NCI-H146 (cell line): Measurements from ENCODE around the gene TWSG1.

Experiments
- DNase-seq: peaks from one replicate; lab custom pipeline; 2025; lab: John Stamatoyannopoulos, UW

The TWSG1 gene

GRCh38 chr18:9334329-9334972 lies at the start of gene TWSG1:
TWSG1 (plus strand) TSS chr18:9334773; CDS start chr18:9337230, 2,457 bp downstream.
- DNase-seq, result peak; percentile 99

DNA sequence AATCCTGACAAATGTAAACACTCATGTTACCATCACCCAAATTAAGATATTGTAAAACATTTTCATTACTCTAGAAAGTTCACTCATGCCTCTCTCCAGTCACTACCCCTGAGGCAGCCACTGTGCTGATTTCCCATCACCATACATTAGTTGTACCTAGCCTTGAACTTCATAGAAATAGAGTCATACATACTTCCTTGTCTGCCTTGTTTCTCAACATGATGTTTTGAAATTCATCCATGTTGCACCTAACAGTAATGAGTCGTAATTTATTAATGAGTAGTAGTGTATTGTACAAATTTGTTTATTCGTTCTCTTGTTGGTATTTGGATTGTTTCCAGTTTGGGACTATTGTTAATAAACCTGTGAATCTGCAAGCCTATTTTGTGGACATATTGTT lies 49.0 kb upstream of the TWSG1 start:
- DNase-seq, result no peak

- DNase-seq, result no peak
Measured at GRCh38 chr18:9287036-9287435, 47.5 kb upstream of the TWSG1 start.

DNA sequence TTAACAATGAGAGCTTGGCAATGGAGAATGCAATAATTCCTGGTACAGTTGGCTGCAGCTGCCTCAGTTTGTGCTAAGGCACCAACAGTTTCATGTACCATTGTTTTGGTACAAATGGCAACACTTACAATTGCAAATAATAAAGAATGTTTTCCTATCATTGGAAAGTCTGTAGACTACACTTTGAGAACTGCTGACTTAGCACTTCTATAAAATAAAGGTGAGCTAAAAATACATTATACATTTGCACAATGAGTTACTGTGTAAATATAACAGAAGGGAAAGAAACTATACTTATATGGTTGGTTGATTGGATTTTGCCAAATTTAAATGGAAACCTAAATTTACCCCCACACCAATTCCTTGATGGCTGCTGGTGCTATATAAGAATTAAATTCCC lies 44.9 kb upstream of the TWSG1 start:
- no peak for DNase-seq

- no peak for DNase-seq
Measured at GRCh38 chr18:9290156-9290555, 44.4 kb upstream of the TWSG1 start.

DNA sequence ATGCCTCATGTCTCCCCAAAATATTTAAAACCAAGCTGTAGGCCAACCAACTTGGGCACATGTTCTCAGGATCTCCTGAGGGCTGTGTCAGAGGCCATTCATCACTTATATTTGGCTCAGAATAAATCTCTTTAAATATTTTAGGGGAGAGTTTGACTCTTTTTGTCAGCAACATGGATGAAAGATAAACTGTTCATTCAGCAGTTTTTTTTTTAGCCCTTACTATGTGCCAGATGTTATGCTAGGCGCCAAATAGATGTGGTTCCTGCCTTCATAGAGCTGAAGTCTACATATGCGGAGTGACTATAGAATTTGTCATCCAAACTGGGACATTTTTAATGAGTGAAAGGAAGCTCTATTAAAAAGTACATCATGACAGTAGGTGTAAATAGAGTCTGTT lies 42.5 kb upstream of the TWSG1 start:
- DNase-seq, result no peak

DNA sequence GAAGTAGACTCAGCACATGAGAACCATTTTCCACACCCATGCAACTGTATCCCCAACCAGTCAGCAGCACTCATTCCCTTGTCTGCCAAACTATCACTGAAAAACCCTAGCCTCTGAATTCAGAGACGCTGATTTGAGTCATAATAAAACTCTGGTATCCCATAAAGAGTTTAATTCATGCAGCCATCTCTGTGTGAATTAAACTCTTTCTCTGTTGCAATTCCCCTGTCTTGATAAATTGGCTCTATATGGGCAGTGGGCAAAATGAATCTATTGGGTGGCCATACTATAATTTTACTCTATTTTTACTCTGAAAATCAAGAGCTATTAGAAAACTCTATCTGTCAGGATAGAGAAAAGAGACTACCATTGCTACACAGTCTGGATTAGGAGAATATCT lies 40.6 kb upstream of the TWSG1 start:
- DNase-seq, result no peak

- DNase-seq, result no peak
Measured at GRCh38 chr18:9296233-9297006, 38.2 kb upstream of the TWSG1 start.

DNA sequence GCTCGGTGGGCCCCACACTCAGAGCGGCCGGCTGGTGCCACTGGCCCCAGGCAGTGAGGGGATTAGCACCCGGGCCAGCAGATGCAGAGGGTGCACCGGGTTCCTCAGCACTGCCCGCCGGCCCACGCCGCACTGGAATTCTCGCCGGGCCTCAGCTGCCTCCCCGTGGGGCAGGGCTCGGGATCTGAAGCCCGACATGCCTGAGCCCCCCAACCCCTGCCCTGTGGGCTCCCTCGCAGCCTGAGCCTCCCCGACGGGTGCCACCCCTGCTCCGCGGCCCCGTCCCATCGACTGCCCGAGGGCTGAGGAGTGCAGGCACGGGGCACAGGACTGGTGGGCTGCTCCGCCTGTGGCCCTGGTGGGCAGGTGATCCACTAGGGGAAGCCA lies 37.6 kb upstream of the TWSG1 start:
- DNase-seq, result no peak

- DNase-seq, result no peak
Measured at GRCh38 chr18:9304388-9305070, 30.0 kb upstream of the TWSG1 start.

DNA sequence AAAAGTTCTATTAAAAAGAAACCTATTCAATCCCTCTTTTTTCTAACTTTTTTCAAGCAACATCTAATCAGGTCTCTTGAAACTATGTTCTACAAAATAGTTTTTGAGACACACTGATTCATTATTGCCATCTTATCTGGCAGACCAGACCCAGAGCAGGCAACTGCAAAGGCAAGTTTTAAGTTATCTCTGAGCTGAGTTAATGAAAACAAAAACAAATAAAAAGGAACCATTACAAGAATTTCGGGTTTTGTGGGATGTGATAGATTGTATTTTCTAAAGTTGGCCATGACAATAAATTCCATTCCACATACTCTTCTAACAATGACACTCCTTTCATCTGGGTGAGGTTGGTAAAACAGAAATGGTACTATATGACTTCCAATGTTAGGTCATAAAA lies 15.2 kb upstream of the TWSG1 start:
- DNase-seq, result no peak

GRCh38 chr18:9321017-9321452 lies 13.5 kb upstream of the TWSG1 start:
- DNase-seq, result no peak

DNA sequence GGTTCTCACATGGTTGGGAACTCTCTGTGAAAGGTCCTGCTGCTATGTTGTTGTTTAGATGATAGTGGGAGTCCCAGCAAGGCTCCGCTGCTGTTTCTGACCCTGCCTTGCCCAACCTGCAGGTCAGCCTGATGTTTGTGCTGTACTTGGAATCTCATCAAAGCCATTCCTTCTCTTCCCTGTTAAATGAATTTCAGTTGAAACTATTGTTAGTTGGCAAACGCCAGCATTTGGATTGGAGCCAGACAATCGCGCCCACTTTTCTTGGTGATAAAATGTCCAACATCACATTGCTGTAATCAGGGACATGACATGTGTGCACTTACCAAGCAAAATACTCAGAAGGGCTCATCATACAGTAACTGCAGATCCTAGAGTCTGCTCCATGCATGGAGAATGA lies 12.8 kb upstream of the TWSG1 start:
- DNase-seq, result no peak

DNA sequence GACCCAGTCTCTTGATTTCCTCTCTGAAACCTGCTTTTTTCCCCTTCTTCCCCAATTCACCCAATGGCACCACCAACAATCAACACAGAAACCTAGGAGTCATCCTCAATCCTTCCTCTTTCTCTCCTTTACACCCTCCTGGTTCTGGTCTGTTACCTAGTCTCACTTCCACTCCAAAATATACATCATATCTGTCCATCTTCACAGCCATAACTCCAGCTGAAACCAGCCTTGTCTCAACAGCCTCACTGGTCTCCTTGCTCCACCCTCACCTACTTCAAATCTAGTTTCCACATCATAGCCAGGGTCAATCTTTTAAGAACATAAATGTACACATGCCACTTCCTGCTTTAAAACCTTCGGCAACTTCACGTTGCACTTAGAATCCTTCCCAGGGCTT lies 11.8 kb upstream of the TWSG1 start:
- no peak for DNase-seq

GRCh38 chr18:9323750-9324445 lies 10.7 kb upstream of the TWSG1 start:
- DNase-seq, result no peak

- no peak for DNase-seq
Measured at GRCh38 chr18:9325716-9326115, 8.9 kb upstream of the TWSG1 start.

GRCh38 chr18:9328776-9329175 lies 5.8 kb upstream of the TWSG1 start:
- DNase-seq, result no peak

- no peak for DNase-seq
Measured at GRCh38 chr18:9329471-9329870, 5.1 kb upstream of the TWSG1 start.

GRCh38 chr18:9330419-9330818 lies 4.2 kb upstream of the TWSG1 start:
- no peak for DNase-seq

DNA sequence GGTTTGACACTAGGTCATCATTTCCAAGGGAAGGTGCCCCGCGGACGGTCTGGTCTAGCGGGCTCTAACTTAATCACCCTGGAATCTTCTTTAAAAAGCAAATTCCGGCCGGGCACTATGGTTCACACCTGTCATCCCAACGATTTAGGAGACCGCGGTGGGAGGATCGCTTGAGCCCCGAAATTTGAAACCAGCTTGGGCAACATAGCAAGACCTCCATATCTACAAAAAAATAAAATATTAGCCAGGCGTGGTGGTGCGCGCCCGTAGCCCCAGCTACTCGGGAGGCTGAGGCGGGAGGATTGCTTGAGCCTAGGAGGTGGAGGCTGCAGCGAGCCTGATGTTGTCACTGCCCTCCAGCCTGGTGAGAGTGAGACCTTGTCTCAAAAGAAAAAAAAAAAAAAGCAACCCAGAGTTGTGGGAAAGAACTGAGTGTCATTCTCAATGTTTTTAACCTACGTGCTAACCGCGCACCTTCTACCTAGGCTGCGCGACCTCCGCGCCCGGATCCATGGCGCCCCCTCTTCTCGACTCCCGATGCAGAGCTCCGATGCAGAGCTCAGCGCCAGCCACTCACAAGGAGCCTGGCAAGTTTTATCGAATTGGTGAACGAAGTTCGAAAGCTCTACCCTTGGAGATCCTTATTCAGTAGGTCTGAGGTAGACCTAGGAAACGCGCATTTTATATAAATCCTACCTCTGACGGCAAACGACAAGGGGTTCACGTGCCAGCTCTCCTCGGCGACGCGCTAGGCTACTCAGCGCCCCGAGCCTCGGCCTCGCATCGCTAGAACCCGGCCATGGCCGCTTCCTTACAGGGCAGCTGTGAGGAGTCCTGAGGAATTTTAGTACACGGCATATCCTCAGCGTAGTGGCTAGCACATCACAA lies 888 bp upstream of the TWSG1 start:
- DNase-seq, result peak; percentile 89

DNA sequence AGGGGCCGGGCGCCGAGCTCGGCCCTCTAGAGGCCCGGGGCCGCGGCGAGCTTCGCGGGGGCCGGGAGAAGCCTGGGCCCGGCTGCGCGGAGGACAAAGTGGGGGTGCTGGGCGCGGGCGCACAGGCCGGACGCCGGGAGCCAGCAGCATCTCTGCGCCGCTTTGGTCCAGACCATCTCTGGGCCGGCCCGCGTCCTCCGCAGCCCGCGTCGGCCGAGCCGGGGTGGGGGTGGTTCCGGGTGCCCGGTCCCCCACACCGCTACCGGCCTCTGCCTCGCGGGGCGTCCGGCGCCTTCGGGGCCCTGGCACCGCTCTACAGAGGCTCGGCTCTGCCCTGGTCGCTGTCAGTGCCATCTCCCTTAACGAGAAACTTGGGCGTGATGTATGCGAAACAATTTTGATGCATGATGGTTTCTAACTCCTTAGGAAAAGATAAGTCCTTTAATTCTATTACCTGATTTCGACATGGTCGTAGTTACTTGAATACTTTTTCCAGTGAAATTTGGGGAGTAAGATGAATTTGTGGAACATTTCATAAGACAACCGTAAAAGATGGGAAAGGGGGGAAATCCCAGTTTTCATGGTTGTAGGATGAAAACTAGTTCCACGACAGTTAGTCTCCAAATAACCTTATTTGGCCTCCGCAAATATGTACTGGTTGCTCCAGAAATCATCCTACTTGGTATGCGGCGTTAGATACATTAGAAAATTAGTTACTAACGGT lies 562 bp downstream of the TWSG1 start:
- peak; percentile 80 for DNase-seq
